Activated naive CD8-positive, alpha-beta T cell (primary cell): Measurements from ENCODE around the gene TMEM132D.

Experiments used
- H3K27ac Mint-ChIP-seq: one replicate; pipeline ENCODE4 v1.8.0; 2021; ENCODE audit warnings: mixed read lengths
- H3K27me3 Mint-ChIP-seq: one replicate; pipeline ENCODE4 v1.8.0; 2021; ENCODE audit warnings: mixed read lengths
- H3K36me3 Mint-ChIP-seq: one replicate; pipeline ENCODE4 v1.8.0; 2021; ENCODE audit warnings: mixed read lengths
- H3K4me1 Mint-ChIP-seq: one replicate; pipeline ENCODE4 v1.8.0; 2021; ENCODE audit warnings: low read depth, mixed read lengths
- H3K4me3 Mint-ChIP-seq: one replicate; pipeline ENCODE4 v1.8.0; 2021; ENCODE audit warnings: mild to moderate bottlenecking, mixed read lengths
- H3K9me3 Mint-ChIP-seq: one replicate; pipeline ENCODE4 v1.8.0; 2021; ENCODE audit warnings: low read depth, mixed read lengths

Gene TMEM132D

GRCh38 chr12:129604506-129604905, 299.3 kb downstream of the TMEM132D start:
- H3K36me3 Mint-ChIP-seq: no peaks in the 10 kb centered on the region
- H3K9me3 Mint-ChIP-seq: peaks cover 5% of the 10 kb centered on the region
- H3K27me3 Mint-ChIP-seq: no peaks in the 10 kb centered on the region
- H3K27ac Mint-ChIP-seq: no peak overlapping the region
- no peaks in the 10 kb centered on the region for H3K4me1 Mint-ChIP-seq
- no peak overlapping the region for H3K4me3 Mint-ChIP-seq

DNA sequence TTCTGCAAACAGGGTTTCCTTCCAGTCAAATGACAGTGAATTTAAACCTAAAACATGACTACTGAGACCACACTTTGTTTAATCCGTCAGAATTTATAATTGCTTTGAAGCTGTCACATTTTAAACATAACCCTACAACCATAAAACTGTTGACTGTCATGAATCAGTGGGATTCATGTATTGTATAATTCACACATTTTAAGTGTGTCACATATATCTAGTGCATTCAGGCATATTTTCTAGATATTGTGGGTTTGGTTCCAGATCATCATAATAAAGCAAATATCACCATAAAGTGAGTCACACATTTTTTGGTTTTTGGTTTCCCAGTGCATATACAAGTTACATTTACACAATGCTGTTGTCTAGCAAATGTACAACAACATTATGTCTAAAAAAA, 304.4 kb downstream of the TMEM132D start:
- H3K4me1 Mint-ChIP-seq: no peaks in the 10 kb centered on the region
- no peaks in the 10 kb centered on the region for H3K9me3 Mint-ChIP-seq
- no peaks in the 10 kb centered on the region for H3K36me3 Mint-ChIP-seq
- no peak overlapping the region for H3K4me3 Mint-ChIP-seq
- H3K27me3 Mint-ChIP-seq: no peaks in the 10 kb centered on the region
- no peak overlapping the region for H3K27ac Mint-ChIP-seq

DNA sequence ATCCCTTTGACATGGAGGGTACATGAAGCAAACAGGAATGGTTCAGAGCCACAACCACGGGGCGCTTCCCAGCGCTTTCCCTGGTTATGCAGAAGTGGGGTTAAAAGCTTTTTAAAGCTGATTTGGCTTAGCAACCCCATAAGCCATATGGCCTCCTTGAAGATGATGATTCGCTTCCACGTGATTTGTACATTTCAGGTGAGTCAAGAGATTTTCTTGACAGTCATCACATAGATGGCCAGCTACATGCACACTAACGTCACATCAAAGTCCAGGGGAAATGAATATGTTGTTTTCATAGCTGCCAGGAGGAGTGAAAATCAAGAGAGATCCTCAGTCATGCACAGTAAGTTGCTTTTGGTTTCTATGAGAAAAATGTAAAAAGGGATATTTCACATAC, 309.7 kb downstream of the TMEM132D start:
- H3K4me3 Mint-ChIP-seq: no peak overlapping the region
- H3K36me3 Mint-ChIP-seq: no peaks in the 10 kb centered on the region
- peaks cover 6% of the 10 kb centered on the region for H3K9me3 Mint-ChIP-seq
- no peak overlapping the region for H3K27ac Mint-ChIP-seq
- no peaks in the 10 kb centered on the region for H3K27me3 Mint-ChIP-seq
- no peaks in the 10 kb centered on the region for H3K4me1 Mint-ChIP-seq

- H3K4me3 Mint-ChIP-seq: no peak overlapping the region
- H3K27me3 Mint-ChIP-seq: no peaks in the 10 kb centered on the region
- no peaks in the 10 kb centered on the region for H3K36me3 Mint-ChIP-seq
- peaks cover 11% of the 10 kb centered on the region for H3K9me3 Mint-ChIP-seq
- no peaks in the 10 kb centered on the region for H3K4me1 Mint-ChIP-seq
- no peak overlapping the region for H3K27ac Mint-ChIP-seq
These were observed 311.4 kb downstream of the TMEM132D start for GRCh38 chr12:129592449-129592848.

DNA sequence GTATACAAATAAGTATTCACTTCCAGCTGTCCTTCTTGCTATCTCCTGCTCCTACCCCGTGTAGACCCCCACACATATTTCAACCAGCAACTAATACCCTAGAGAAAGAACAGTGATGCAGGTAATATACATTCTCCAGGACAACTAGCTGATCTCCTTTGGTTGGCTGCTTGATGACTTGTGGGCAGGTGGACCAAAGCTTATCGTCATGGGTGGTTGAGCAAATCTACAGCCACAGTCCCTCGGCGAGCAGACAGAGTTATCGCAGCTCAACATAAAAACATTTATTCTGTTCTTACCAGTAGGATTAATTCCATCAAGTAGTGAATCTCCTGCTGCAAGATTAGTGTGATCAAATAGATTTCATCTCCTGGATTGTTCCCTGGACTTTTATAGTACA, 314.3 kb downstream of the TMEM132D start:
- H3K27ac Mint-ChIP-seq: no peak overlapping the region
- H3K4me1 Mint-ChIP-seq: no peaks in the 10 kb centered on the region
- no peaks in the 10 kb centered on the region for H3K36me3 Mint-ChIP-seq
- peaks cover 19% of the 10 kb centered on the region for H3K9me3 Mint-ChIP-seq
- no peak overlapping the region for H3K4me3 Mint-ChIP-seq
- H3K27me3 Mint-ChIP-seq: no peaks in the 10 kb centered on the region

DNA sequence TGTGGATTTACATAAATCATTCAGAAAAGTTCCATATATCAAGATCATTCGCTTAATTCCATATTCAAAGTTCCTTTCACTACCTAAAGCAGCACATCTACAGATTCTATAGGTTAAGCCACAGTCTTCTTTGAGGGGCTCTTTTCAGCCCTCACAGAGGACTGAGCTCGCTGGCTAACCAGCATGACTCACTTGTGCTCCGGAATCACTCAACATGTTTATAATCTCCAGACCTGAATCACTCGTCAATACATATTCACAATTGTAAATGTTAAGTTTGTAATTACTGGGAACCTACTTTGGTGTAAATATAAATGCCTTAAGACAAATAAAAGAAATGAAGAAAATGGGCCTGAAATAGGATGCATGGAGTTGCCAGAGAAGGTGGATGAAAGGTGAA, 315.7 kb downstream of the TMEM132D start:
- Mint-ChIP-seq H3K27me3 (no peaks in the 10 kb centered on the region), H3K36me3 (no peaks in the 10 kb centered on the region), H3K9me3 (peaks cover 19% of the 10 kb centered on the region), H3K27ac (no peak overlapping the region), H3K4me3 (no peak overlapping the region), H3K4me1 (no peaks in the 10 kb centered on the region)

DNA sequence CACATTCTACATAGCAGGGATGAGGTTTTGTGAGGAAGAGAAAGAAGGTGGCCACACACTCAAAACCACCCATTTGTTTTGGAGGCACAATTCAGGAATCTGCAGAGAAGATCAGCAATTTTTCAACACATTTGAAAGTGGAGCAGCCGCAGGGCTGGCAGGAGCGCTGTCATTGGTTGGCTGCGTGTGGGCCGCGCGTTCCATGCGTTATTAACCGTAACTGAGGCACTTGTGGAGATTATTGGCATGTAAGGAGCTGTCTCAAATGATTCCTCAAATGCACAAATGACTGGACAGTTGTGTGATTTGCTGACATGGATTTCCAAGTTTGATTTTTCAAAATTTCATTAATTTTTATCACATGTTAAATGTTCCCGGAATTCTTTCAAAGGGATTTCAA, 318.5 kb downstream of the TMEM132D start:
- H3K27ac Mint-ChIP-seq: no peak overlapping the region
- no peaks in the 10 kb centered on the region for H3K4me1 Mint-ChIP-seq
- no peaks in the 10 kb centered on the region for H3K36me3 Mint-ChIP-seq
- H3K9me3 Mint-ChIP-seq: peaks cover 22% of the 10 kb centered on the region
- no peaks in the 10 kb centered on the region for H3K27me3 Mint-ChIP-seq
- H3K4me3 Mint-ChIP-seq: no peak overlapping the region

DNA sequence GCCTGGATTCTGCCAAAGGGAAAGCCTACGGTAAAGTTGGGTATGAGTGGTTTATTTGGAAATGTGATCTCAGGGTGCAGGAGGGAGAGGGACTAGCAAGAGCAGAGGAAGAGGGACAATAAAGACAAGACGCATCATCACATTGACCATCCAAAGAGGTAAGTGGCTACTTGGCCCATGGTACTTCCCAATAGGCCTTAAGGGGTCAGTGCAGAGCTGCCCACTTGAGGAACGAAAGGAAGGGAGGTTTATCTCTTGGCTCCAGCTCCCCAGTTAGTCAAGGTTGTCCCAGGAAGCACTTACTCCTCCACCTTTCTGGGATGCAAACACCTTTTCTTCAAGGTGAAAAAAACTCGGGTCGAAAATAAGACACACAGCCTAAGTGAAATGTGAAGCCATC, 323.9 kb downstream of the TMEM132D start:
- H3K27me3 Mint-ChIP-seq: peaks cover 2% of the 10 kb centered on the region
- no peaks in the 10 kb centered on the region for H3K36me3 Mint-ChIP-seq
- H3K4me3 Mint-ChIP-seq: no peak overlapping the region
- peaks cover 12% of the 10 kb centered on the region for H3K9me3 Mint-ChIP-seq
- H3K27ac Mint-ChIP-seq: no peak overlapping the region
- H3K4me1 Mint-ChIP-seq: no peaks in the 10 kb centered on the region

DNA sequence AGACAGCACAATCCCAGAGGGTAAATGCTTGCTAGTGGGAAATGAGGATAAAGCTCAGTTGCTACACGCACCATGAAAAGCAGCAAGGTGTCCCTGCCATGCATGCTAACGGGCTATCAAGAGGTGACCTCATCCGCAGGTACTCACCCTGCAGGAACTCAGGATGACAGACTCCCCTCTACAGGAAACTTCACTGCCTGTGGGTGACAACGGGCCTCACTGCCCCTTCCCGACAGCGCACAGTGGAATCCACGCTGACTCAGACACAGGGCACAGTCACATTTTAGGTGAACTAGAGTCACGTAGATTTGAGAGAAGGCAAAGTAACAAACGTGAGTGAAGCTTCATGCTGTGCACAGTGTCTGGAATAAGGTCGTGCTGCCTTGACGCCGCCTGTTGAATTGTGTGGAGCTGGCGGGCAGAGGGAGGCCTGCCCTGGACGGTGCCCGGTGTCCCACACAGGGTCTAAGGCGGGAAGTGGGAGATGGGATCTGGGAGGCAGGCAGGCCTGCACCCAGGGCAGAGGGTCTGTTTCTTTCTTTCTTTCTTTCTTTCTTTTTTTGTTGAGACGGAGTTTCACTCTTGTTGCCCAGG, 331.8 kb downstream of the TMEM132D start:
- no peak overlapping the region for H3K4me3 Mint-ChIP-seq
- no peaks in the 10 kb centered on the region for H3K36me3 Mint-ChIP-seq
- H3K4me1 Mint-ChIP-seq: no peaks in the 10 kb centered on the region
- H3K27ac Mint-ChIP-seq: no peak overlapping the region
- H3K27me3 Mint-ChIP-seq: no peaks in the 10 kb centered on the region
- no peaks in the 10 kb centered on the region for H3K9me3 Mint-ChIP-seq

DNA sequence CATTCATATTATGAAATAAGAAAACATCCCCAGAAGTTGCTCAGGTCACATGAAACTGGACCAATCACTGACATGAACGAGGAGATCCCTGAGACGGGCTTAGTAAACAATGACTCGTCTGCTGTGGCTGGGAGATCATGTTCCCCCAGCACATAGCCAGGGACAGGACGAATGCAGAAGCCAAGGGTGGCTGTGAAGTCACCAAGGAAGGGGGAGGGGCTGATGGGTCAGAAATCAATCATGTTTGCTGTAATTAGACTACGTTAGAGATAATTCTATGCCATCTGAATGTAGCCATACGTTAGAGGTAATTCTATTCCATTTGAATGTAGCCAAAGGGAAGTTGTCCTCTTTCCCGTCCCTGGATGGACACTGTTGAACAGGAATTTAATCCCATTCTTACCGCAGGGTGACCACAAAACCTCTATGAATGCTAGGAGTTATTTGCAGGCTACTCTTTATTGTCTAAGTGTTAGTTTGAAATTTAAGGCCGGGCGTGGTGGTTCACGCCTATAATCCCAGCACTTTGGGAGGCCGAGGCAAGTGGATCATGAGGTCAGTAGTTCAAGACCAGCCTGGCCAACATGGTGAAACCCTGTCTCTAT, 332.9 kb downstream of the TMEM132D start:
- H3K27ac Mint-ChIP-seq: no peak overlapping the region
- H3K4me1 Mint-ChIP-seq: no peaks in the 10 kb centered on the region
- no peaks in the 10 kb centered on the region for H3K27me3 Mint-ChIP-seq
- H3K36me3 Mint-ChIP-seq: no peaks in the 10 kb centered on the region
- no peaks in the 10 kb centered on the region for H3K9me3 Mint-ChIP-seq
- H3K4me3 Mint-ChIP-seq: no peak overlapping the region

GRCh38 chr12:129566800-129567199, 337.0 kb downstream of the TMEM132D start:
- Mint-ChIP-seq H3K9me3 (no peaks in the 10 kb centered on the region), H3K4me3 (no peak overlapping the region), H3K36me3 (no peaks in the 10 kb centered on the region), H3K27ac (no peak overlapping the region), H3K4me1 (no peaks in the 10 kb centered on the region), H3K27me3 (no peaks in the 10 kb centered on the region)

GRCh38 chr12:129564768-129565167, 339.1 kb downstream of the TMEM132D start:
- no peaks in the 10 kb centered on the region for H3K27me3 Mint-ChIP-seq
- H3K4me3 Mint-ChIP-seq: no peak overlapping the region
- H3K27ac Mint-ChIP-seq: no peak overlapping the region
- H3K4me1 Mint-ChIP-seq: no peaks in the 10 kb centered on the region
- no peaks in the 10 kb centered on the region for H3K9me3 Mint-ChIP-seq
- H3K36me3 Mint-ChIP-seq: no peaks in the 10 kb centered on the region

- H3K4me3 Mint-ChIP-seq: no peak overlapping the region
- no peak overlapping the region for H3K27ac Mint-ChIP-seq
- no peaks in the 10 kb centered on the region for H3K4me1 Mint-ChIP-seq
- no peaks in the 10 kb centered on the region for H3K36me3 Mint-ChIP-seq
- H3K27me3 Mint-ChIP-seq: no peaks in the 10 kb centered on the region
- no peaks in the 10 kb centered on the region for H3K9me3 Mint-ChIP-seq
These were observed 340.6 kb downstream of the TMEM132D start for GRCh38 chr12:129563266-129563665.

DNA sequence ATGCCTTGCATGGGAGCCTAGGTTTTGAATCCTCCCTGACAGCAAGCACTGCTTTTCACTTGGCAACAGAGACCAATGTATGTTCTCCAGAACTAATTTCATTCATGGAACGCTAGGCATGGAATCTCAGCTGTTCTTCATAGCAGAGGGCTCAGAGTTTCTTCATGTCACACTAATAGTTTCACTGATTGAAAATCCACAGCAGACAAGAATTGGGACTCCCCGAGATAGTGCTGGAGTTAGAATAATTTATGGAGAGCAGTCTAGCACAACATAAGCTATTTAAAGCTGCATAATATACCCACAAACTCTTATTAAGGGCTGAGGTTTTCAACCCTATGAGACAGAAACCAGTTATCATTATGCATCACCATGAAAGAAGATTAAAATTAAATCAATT, 342.5 kb downstream of the TMEM132D start:
- no peaks in the 10 kb centered on the region for H3K4me1 Mint-ChIP-seq
- no peak overlapping the region for H3K4me3 Mint-ChIP-seq
- H3K27me3 Mint-ChIP-seq: no peaks in the 10 kb centered on the region
- H3K9me3 Mint-ChIP-seq: no peaks in the 10 kb centered on the region
- no peaks in the 10 kb centered on the region for H3K36me3 Mint-ChIP-seq
- H3K27ac Mint-ChIP-seq: no peak overlapping the region

DNA sequence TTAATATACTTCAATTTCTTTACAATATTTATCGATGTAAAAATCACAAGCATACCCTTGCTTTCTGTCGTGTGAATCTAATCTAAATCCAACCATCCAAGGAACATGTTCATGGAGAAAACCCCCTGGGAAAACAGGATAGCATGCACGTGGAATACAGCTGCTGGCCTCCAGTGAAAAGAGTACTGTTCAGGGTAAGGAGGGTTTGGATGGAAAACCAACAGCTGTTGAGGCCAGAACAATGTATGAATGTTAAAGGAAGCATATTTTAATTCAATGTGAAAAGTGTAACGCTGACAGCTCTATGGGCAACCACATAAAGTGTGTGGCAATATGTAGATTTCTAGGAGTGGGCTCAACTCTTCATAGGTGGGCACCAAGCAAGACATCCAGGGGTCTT, 344.0 kb downstream of the TMEM132D start:
- Mint-ChIP-seq H3K27ac (no peak overlapping the region), H3K9me3 (no peaks in the 10 kb centered on the region), H3K27me3 (no peaks in the 10 kb centered on the region), H3K4me1 (no peaks in the 10 kb centered on the region), H3K4me3 (no peak overlapping the region), H3K36me3 (no peaks in the 10 kb centered on the region)

DNA sequence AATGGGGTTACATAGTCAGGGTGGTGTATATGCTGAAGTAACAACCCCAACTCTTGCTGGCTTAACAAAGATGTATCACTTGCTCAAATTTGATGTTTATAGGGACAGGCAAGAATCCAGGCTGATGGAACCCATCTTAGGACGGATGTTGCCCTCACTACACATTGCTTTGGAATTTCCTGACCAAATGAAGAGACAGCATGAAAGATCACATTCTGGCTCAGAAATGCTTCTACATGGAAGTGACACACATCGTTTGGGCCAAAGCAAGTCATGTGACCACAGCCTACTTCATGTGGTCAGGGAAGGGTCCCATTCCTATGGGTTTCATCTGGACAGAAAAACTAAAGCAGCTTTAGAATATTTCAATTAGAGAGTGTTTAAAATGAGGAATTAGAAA, 345.8 kb downstream of the TMEM132D start:
- H3K27me3 Mint-ChIP-seq: no peaks in the 10 kb centered on the region
- H3K27ac Mint-ChIP-seq: no peak overlapping the region
- no peaks in the 10 kb centered on the region for H3K36me3 Mint-ChIP-seq
- H3K4me1 Mint-ChIP-seq: no peaks in the 10 kb centered on the region
- peaks cover 6% of the 10 kb centered on the region for H3K9me3 Mint-ChIP-seq
- no peak overlapping the region for H3K4me3 Mint-ChIP-seq
